ENCODE data around the gene TMEM72.

Gene TMEM72

GRCh38 chr10:44966816-44967509 is 55.8 kb downstream of the TMEM72 start:
- peaks cover 3% of the 10 kb centered on the region for H3K36me3 Mint-ChIP-seq (ENCODE audit: insufficient read depth)
- H3K27ac Mint-ChIP-seq (ENCODE audit: low read depth) = no peak overlapping the region
- ATAC-seq (replicated peaks; ENCODE audit: extremely low read depth, poor library complexity, severe bottlenecking) (no peak), DNase-seq (ENCODE audit: low spot score in 2 of 2) (no peak)
- no peak overlapping the region for H3K4me3 Mint-ChIP-seq
- H3K9me3 Mint-ChIP-seq = no peaks in the 10 kb centered on the region
- peaks cover 31% of the 10 kb centered on the region for H3K4me1 Mint-ChIP-seq
- no peaks in the 10 kb centered on the region for H3K27me3 Mint-ChIP-seq

DNA sequence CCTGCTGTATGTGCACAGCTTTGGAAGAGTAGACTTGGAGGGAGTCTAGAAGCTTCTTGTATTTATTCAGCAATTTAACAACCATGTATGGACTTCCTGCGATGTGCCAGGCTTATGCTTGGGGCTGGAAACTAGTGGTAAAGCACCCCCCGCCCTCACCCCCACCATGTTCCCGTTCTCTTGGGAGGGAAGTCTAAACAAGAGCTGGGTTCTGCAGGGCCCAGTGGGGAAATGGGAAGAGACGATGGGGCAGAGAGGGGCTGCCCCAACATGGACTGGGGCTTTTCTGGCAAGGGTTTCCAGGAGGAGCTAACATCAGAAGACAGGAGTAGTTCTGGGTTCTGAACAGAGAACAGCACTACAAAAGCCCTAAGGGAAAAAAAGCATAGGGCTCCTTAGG is 56.5 kb downstream of the TMEM72 start:
- peaks cover 3% of the 10 kb centered on the region for H3K36me3 Mint-ChIP-seq (ENCODE audit: insufficient read depth)
- no peaks in the 10 kb centered on the region for H3K9me3 Mint-ChIP-seq
- DNase-seq (ENCODE audit: low spot score in 2 of 2) = no peak
- no peaks in the 10 kb centered on the region for H3K27me3 Mint-ChIP-seq
- peak overlapping the region; percentile 49 for H3K4me3 Mint-ChIP-seq
- peak overlapping the region; percentile 44 for H3K27ac Mint-ChIP-seq (ENCODE audit: low read depth)
- peaks cover 31% of the 10 kb centered on the region for H3K4me1 Mint-ChIP-seq
- ATAC-seq (replicated peaks; ENCODE audit: extremely low read depth, poor library complexity, severe bottlenecking) = no peak

DNA sequence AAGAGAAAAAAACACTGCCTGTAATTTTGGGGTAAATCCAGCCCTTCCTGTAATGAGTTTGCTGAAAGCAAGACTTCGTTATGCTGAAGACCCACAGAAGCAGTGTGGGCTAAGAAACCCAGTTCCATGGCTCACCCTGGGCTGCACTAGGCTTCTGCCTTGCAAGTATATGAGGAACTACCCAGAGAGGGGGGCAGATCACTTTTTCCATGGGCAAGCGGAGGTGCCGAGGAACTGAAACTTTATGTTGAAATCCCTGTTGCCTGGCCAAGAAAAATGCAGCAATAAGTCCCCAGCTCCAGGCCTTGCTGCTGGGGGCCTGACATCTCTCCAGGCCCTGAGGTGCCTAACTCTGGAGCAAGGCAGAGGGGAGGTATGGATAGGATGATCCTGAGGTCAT is 57.0 kb downstream of the TMEM72 start:
- Mint-ChIP-seq H3K36me3 (ENCODE audit: insufficient read depth) (peaks cover 3% of the 10 kb centered on the region), H3K27ac (ENCODE audit: low read depth) (peak overlapping the region; percentile 44), H3K4me3 (peak overlapping the region; percentile 49), H3K9me3 (no peaks in the 10 kb centered on the region), H3K27me3 (no peaks in the 10 kb centered on the region), H3K4me1 (peaks cover 31% of the 10 kb centered on the region)
- DNase-seq (ENCODE audit: low spot score in 2 of 2) (no peak), ATAC-seq (replicated peaks; ENCODE audit: extremely low read depth, poor library complexity, severe bottlenecking) (no peak)

GRCh38 chr10:44968500-44969400 is 57.6 kb downstream of the TMEM72 start:
- ATAC-seq (replicated peaks; ENCODE audit: extremely low read depth, poor library complexity, severe bottlenecking) = peak; percentile 94
- H3K9me3 Mint-ChIP-seq = no peaks in the 10 kb centered on the region
- H3K27ac Mint-ChIP-seq (ENCODE audit: low read depth) = peak overlapping the region; percentile 71
- H3K27me3 Mint-ChIP-seq = no peaks in the 10 kb centered on the region
- DNase-seq (ENCODE audit: low spot score in 2 of 2) = peak in 1 of 2 donors; percentile 58
- peaks cover 36% of the 10 kb centered on the region for H3K4me1 Mint-ChIP-seq
- H3K4me3 Mint-ChIP-seq = peak overlapping the region; percentile 49
- H3K36me3 Mint-ChIP-seq (ENCODE audit: insufficient read depth) = peaks cover 3% of the 10 kb centered on the region

DNA sequence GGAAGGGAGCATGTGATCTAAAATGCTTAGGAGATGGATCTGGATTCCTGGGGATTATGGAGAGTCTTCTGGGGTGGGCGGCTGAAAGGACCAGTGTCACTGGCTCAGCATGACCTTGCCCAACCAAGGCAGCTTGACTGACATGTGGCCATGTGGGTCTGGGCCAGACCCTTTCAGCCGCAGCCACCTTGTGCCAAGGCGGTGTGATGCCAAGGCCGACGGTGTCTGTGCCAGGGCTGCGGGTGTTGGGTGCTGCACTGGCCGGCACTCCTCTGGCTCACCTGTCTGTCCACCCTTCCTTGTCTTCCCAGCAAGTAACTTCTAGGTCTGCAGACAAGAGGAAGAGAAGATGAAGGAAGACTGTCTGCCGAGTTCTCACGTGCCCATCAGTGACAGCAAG is 58.7 kb downstream of the TMEM72 start:
- H3K27ac Mint-ChIP-seq (ENCODE audit: low read depth) = peak overlapping the region; percentile 71
- peaks cover 36% of the 10 kb centered on the region for H3K4me1 Mint-ChIP-seq
- peaks cover 3% of the 10 kb centered on the region for H3K36me3 Mint-ChIP-seq (ENCODE audit: insufficient read depth)
- DNase-seq (ENCODE audit: low spot score in 2 of 2) (no peak), ATAC-seq (replicated peaks; ENCODE audit: extremely low read depth, poor library complexity, severe bottlenecking) (no peak)
- H3K4me3 Mint-ChIP-seq = no peak overlapping the region
- H3K9me3 Mint-ChIP-seq = no peaks in the 10 kb centered on the region
- no peaks in the 10 kb centered on the region for H3K27me3 Mint-ChIP-seq

DNA sequence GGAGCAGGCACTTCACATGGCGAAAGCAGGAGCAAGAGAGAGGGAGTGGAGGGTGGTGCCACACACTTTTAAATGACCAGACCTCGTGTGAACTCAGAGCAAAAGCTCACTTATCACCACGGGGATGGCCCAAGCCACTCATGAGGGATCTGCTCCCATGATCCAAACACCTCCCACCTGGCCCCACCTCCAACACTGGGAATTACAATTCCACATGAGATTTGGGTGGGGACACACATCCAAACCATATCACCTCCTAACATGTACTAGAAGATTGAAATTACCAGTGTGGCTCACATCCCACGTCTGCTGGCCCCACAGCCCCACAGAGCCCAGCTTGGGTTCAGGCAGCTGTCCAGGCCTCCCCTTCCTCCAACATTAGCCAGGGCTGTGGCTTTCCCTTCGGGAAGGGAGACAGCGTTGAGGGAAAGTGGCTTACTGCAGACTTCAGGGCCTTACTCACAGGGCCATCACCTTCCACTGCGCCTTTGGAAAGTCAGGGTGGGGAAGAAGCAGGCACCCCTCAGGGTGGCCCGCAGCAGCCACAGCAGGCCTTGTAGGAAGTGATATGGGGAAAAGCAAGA is 59.8 kb downstream of the TMEM72 start:
- DNase-seq (ENCODE audit: low spot score in 2 of 2) (no peak), ATAC-seq (replicated peaks; ENCODE audit: extremely low read depth, poor library complexity, severe bottlenecking) (no peak)
- Mint-ChIP-seq H3K36me3 (ENCODE audit: insufficient read depth) (peaks cover 3% of the 10 kb centered on the region), H3K4me3 (no peak overlapping the region), H3K4me1 (peaks cover 32% of the 10 kb centered on the region), H3K27ac (ENCODE audit: low read depth) (no peak overlapping the region), H3K27me3 (no peaks in the 10 kb centered on the region), H3K9me3 (no peaks in the 10 kb centered on the region)

- no peak for DNase-seq (ENCODE audit: low spot score in 2 of 2)
- H3K4me1 Mint-ChIP-seq = peaks cover 26% of the 10 kb centered on the region
- H3K27me3 Mint-ChIP-seq = no peaks in the 10 kb centered on the region
- no peaks in the 10 kb centered on the region for H3K9me3 Mint-ChIP-seq
- no peak overlapping the region for H3K27ac Mint-ChIP-seq (ENCODE audit: low read depth)
- H3K4me3 Mint-ChIP-seq = no peak overlapping the region
- H3K36me3 Mint-ChIP-seq (ENCODE audit: insufficient read depth) = peaks cover 3% of the 10 kb centered on the region
- no peak for ATAC-seq (replicated peaks; ENCODE audit: extremely low read depth, poor library complexity, severe bottlenecking)
Measured at GRCh38 chr10:44971434-44971833, 60.3 kb downstream of the TMEM72 start.

GRCh38 chr10:44971935-44972757 is 61.0 kb downstream of the TMEM72 start:
- Mint-ChIP-seq H3K9me3 (no peaks in the 10 kb centered on the region), H3K36me3 (ENCODE audit: insufficient read depth) (peaks cover 3% of the 10 kb centered on the region), H3K27ac (ENCODE audit: low read depth) (no peak overlapping the region), H3K27me3 (no peaks in the 10 kb centered on the region), H3K4me1 (peaks cover 26% of the 10 kb centered on the region), H3K4me3 (no peak overlapping the region)
- DNase-seq (ENCODE audit: low spot score in 2 of 2) = no peak
- no peak for ATAC-seq (replicated peaks; ENCODE audit: extremely low read depth, poor library complexity, severe bottlenecking)

- ATAC-seq (replicated peaks; ENCODE audit: extremely low read depth, poor library complexity, severe bottlenecking) (no peak), DNase-seq (ENCODE audit: low spot score in 2 of 2) (no peak)
- H3K27ac Mint-ChIP-seq (ENCODE audit: low read depth) = no peak overlapping the region
- peaks cover 21% of the 10 kb centered on the region for H3K4me1 Mint-ChIP-seq
- H3K4me3 Mint-ChIP-seq = no peak overlapping the region
- H3K36me3 Mint-ChIP-seq (ENCODE audit: insufficient read depth) = peaks cover 3% of the 10 kb centered on the region
- no peaks in the 10 kb centered on the region for H3K27me3 Mint-ChIP-seq
- H3K9me3 Mint-ChIP-seq = no peaks in the 10 kb centered on the region
Measured at GRCh38 chr10:44972874-44973306, 61.8 kb downstream of the TMEM72 start.

DNA sequence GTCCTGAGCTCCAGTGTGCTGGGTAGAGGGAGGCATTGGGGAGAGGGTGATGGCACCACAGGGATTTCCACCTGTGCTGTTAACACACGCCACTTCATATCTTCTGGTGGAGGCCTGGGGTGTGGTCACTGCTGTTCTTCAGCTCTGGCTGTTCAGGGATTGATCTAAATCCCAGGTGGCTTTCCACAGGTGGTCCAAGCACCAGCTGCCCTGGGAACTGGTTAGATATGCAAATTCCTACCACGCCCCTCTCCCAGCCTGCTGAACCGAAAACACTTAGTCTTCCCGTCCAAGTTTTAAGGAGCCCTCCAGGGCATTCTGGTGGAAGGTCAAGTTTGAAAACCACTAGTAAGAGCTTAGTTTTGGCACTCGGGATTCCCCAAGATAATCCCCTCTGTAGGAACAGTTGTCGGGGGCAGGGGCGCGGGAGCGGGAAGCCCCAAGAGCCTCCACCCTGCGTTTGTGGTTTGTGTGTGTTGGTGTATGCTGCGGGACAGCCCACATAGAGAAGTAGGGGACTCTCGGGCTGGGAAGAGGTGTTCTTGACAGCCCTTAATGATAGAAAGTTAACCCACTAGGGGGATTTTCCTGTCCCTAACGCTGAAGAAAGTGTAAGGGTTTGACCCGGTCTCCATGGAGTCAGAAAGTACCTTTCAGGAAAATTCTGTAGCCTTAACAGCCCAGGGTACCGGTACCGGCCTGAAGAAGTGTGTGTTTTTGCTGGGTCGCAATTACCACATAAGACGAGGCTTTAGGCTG is 62.4 kb downstream of the TMEM72 start:
- Mint-ChIP-seq H3K27me3 (no peaks in the 10 kb centered on the region), H3K36me3 (ENCODE audit: insufficient read depth) (peaks cover 3% of the 10 kb centered on the region), H3K9me3 (no peaks in the 10 kb centered on the region), H3K27ac (ENCODE audit: low read depth) (no peak overlapping the region), H3K4me1 (peaks cover 17% of the 10 kb centered on the region), H3K4me3 (no peak overlapping the region)
- DNase-seq (ENCODE audit: low spot score in 2 of 2) = no peak
- no peak for ATAC-seq (replicated peaks; ENCODE audit: extremely low read depth, poor library complexity, severe bottlenecking)

DNA sequence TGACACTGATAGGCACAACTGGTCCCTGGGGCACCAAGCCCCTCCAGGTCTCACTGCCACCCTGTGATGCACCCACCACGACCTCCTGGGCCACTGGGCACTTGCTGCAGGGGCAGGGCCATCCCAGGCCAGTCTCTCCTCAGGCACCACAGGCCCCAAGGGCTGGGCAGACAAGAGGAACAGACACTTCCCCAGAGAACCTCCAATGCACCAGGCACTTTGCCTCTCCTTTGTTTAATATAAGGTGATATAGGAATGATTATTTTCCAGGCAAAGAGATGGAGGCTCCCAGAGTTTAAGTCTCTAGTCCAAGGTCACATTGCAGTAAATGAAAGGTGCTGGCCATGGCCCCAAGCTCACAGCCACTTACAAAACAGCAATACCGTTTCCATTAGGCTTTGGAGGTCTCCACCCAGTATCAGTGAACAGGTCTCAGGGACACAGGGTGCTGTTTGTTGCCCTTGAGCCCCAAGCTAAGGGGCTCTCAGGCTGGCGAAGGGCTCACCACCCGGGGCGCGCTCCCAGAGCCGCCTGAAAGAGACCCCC is 63.0 kb downstream of the TMEM72 start:
- Mint-ChIP-seq H3K4me1 (peaks cover 11% of the 10 kb centered on the region), H3K36me3 (ENCODE audit: insufficient read depth) (no peaks in the 10 kb centered on the region), H3K27ac (ENCODE audit: low read depth) (no peak overlapping the region), H3K27me3 (no peaks in the 10 kb centered on the region), H3K9me3 (no peaks in the 10 kb centered on the region), H3K4me3 (peak overlapping the region; percentile 58)
- DNase-seq (ENCODE audit: low spot score in 2 of 2) (no peak), ATAC-seq (replicated peaks; ENCODE audit: extremely low read depth, poor library complexity, severe bottlenecking) (no peak)

Measured in central memory CD8-positive, alpha-beta T cell (primary cell).